Endodermal cell (in vitro differentiated cells): ENCODE measurements around the gene CDKN2D. TPM values are rescaled to one million over a fixed set of nuclear protein-coding genes. Genes with fewer than 3 reads are reported as not detected.
"Not testable (repeated sequence)": the region's sequence is repeated elsewhere in the genome, so short reads cannot be mapped to it uniquely, and the experiment has no call there.

Experiments used
- DNase-seq: peaks from one replicate; pipeline ENCODE4 v3.0.0-alpha.2; 2017
- H3K27ac ChIP-seq: 2 replicates; pipeline ENCODE4 v1.5.1; 2013; ENCODE audit warnings: mild to moderate bottlenecking, low read depth, low read length, moderate library complexity
- H3K27me3 ChIP-seq: 2 replicates; pipeline ENCODE4 v1.6.1; 2013; ENCODE audit warnings: mild to moderate bottlenecking, low read length, moderate library complexity; ENCODE audit not compliant: insufficient read depth, control insufficient read depth, poor library complexity, severe bottlenecking
- H3K36me3 ChIP-seq: 2 replicates; pipeline ENCODE4 v1.7.0; 2013; ENCODE audit warnings: mild to moderate bottlenecking, low read length, moderate library complexity; ENCODE audit not compliant: control insufficient read depth, insufficient read depth
- H3K4me1 ChIP-seq: one replicate; pipeline ENCODE4 v1.7.0; 2013; ENCODE audit warnings: low read length; ENCODE audit not compliant: control insufficient read depth, insufficient read depth
- H3K4me3 ChIP-seq: 2 replicates; pipeline ENCODE4 v1.5.1; 2013; ENCODE audit warnings: mild to moderate bottlenecking, low read length, moderate library complexity
- H3K9ac ChIP-seq: 2 replicates; pipeline ENCODE4 v1.6.1; 2013; ENCODE audit warnings: mild to moderate bottlenecking, low read length, moderate library complexity; ENCODE audit not compliant: poor library complexity, severe bottlenecking; ENCODE audit errors: extremely low read depth
- H3K9me3 ChIP-seq: 2 replicates; pipeline ENCODE4 v1.6.1; 2013; ENCODE audit warnings: mild to moderate bottlenecking, low read length, moderate library complexity; ENCODE audit not compliant: control insufficient read depth
- H3K27ac Mint-ChIP-seq: 2 replicates; pipeline ENCODE4 v1.8.0; 2020; ENCODE audit warnings: mixed read lengths
- H3K27me3 Mint-ChIP-seq: 2 replicates; pipeline ENCODE4 v1.8.0; 2021; ENCODE audit warnings: mild to moderate bottlenecking, mixed read lengths; ENCODE audit not compliant: insufficient read depth
- H3K36me3 Mint-ChIP-seq: 2 replicates; pipeline ENCODE4 v1.8.0; 2020; ENCODE audit warnings: low read depth, mixed read lengths
- H3K4me1 Mint-ChIP-seq: 2 replicates; pipeline ENCODE4 v1.8.0; 2020; ENCODE audit warnings: mixed read lengths
- H3K4me3 Mint-ChIP-seq: 2 replicates; pipeline ENCODE4 v1.8.0; 2020; ENCODE audit warnings: mild to moderate bottlenecking, moderate library complexity, mixed read lengths
- H3K9me3 Mint-ChIP-seq: 2 replicates; pipeline ENCODE4 v1.8.0; 2020; ENCODE audit warnings: mild to moderate bottlenecking, mixed read lengths
- CTCF ChIP-seq: fragments of 200-600 bp; sonication (generic); conservative IDR thresholded peaks from 2 replicates; pipeline ENCODE4 v1.5.0; 2021; ENCODE audit warnings: antibody characterized with exemption, mild to moderate bottlenecking
- WGBS, 2 experiments: methylation state at CpG; one replicate each; pipeline versions ENCODE4 v1.1.5 to v1.1.7; 2013; ENCODE audit warnings: missing lambda C conversion rate in 2 of 2, mixed read lengths in 1 of 2; ENCODE audit not compliant: insufficient coverage in 1 of 2, insufficient read length in 1 of 2; 5-methylcytosine and 5-hydroxymethylcytosine counted together
- total RNA-seq, 2 donors: library from RNA; stranded (reverse); fragmentation: NEBNext Ultra II Directional in 1 of 2; extraction: Animal tissue kit (Norgen Biotek cat#: 25700) in 1 of 2; gene quantifications; 2 replicates in 1 of 2; 3 replicates in 1 of 2; pipeline ENCODE4 v1.2.1, GENCODE V29; 2021

CDKN2D gene
- total RNA-seq, 2 donors from 2014 or later, result 3.5 to 4.6 TPM

- WGBS, 2 experiments, result 90 to 95% methylated on average over 5 to 12 of the region's 12 CpGs
- Histone ChIP-seq H3K4me1 (no peaks in the 10 kb centered on the region), H3K27me3 (no peaks in the 10 kb centered on the region), H3K36me3 (peaks cover 63% of the 10 kb centered on the region), H3K9ac (no peak overlapping the region), H3K4me3 (no peak overlapping the region), H3K27ac (no peak overlapping the region), H3K9me3 (no peaks in the 10 kb centered on the region)
- no peak overlapping the region for H3K4me3 Mint-ChIP-seq
- no peaks in the 10 kb centered on the region for H3K9me3 Mint-ChIP-seq
- H3K36me3 Mint-ChIP-seq, result peaks cover 69% of the 10 kb centered on the region
- TF ChIP-seq CTCF, result no peak
- H3K27ac Mint-ChIP-seq, result no peak overlapping the region
- H3K27me3 Mint-ChIP-seq, result no peaks in the 10 kb centered on the region
- DNase-seq, result peak; percentile 91
- no peaks in the 10 kb centered on the region for H3K4me1 Mint-ChIP-seq
Measured at GRCh38 chr19:10552510-10553053, 16.2 kb downstream of the CDKN2D start.

- Mint-ChIP-seq H3K4me3 (no peak overlapping the region), H3K27me3 (no peaks in the 10 kb centered on the region), H3K9me3 (no peaks in the 10 kb centered on the region), H3K27ac (no peak overlapping the region), H3K4me1 (no peaks in the 10 kb centered on the region), H3K36me3 (peaks cover 69% of the 10 kb centered on the region)
- TF ChIP-seq CTCF, result peak; percentile 41
- Histone ChIP-seq H3K9ac (no peak overlapping the region), H3K4me3 (no peak overlapping the region), H3K27me3 (no peaks in the 10 kb centered on the region), H3K9me3 (no peaks in the 10 kb centered on the region), H3K36me3 (peaks cover 59% of the 10 kb centered on the region), H3K27ac (no peak overlapping the region), H3K4me1 (no peaks in the 10 kb centered on the region)
- 91 to 93% methylated on average over 3 to 11 of the region's 12 CpGs for WGBS, 2 experiments
- peak; percentile 62 for DNase-seq
Measured at GRCh38 chr19:10551698-10552301, 17.0 kb downstream of the CDKN2D start.

- not testable (repeated sequence) for H3K27ac Mint-ChIP-seq, H3K9me3 ChIP-seq, H3K4me1 ChIP-seq, H3K27me3 Mint-ChIP-seq, H3K27me3 ChIP-seq, H3K4me1 Mint-ChIP-seq, DNase-seq, H3K4me3 ChIP-seq, H3K27ac ChIP-seq, H3K9me3 Mint-ChIP-seq, H3K9ac ChIP-seq, H3K4me3 Mint-ChIP-seq
- H3K36me3 ChIP-seq, result peaks cover 54% of the 10 kb centered on the region
- H3K36me3 Mint-ChIP-seq, result peaks cover 67% of the 10 kb centered on the region
- WGBS, 2 experiments, result 94 to 100% methylated on average over 4 to 9 of the region's 9 CpGs
Measured at GRCh38 chr19:10551006-10551405, 17.8 kb downstream of the CDKN2D start.
